Anterior cingulate cortex (tissue), 58 donors: ENCODE results near the gene LCP2.

Experiments
- DNase-seq, 58 donors: peaks; one replicate each; lab custom pipeline; 2025; lab: John Stamatoyannopoulos, UW

The LCP2 gene

GRCh38 chr5:170225326-170226128, 72.0 kb downstream of the LCP2 start:
- peak in 51 of 58 donors; percentile 23 to 86 (median 63) for DNase-seq

- DNase-seq = no peak
These were observed 73.7 kb downstream of the LCP2 start for GRCh38 chr5:170223906-170224305.

- no peak for DNase-seq
These were observed 74.2 kb downstream of the LCP2 start for GRCh38 chr5:170223360-170223759.

- peak in 17 of 58 donors; percentile 2 to 74 (median 25) for DNase-seq
These were observed 76.2 kb downstream of the LCP2 start for GRCh38 chr5:170221327-170221741.

GRCh38 chr5:170220191-170220590, 77.4 kb downstream of the LCP2 start:
- DNase-seq = no peak

GRCh38 chr5:170219615-170220014, 78.0 kb downstream of the LCP2 start:
- DNase-seq = peak in 5 of 58 donors; percentile 12 to 60 (median 22)

GRCh38 chr5:170218726-170219125, 78.9 kb downstream of the LCP2 start:
- DNase-seq = peak in 27 of 58 donors; percentile 9 to 69 (median 32)

- no peak for DNase-seq
These were observed 79.7 kb downstream of the LCP2 start for GRCh38 chr5:170217831-170218230.

- peak in 19 of 58 donors; percentile 5 to 68 (median 21) for DNase-seq
These were observed 81.2 kb downstream of the LCP2 start for GRCh38 chr5:170216257-170216864.

GRCh38 chr5:170211575-170212334, 85.8 kb downstream of the LCP2 start:
- DNase-seq = no peak

- no peak for DNase-seq
These were observed 90.6 kb downstream of the LCP2 start for GRCh38 chr5:170206958-170207357.

- no peak for DNase-seq
These were observed 91.4 kb downstream of the LCP2 start for GRCh38 chr5:170206216-170206615.

GRCh38 chr5:170204202-170204601, 93.4 kb downstream of the LCP2 start:
- DNase-seq = no peak

GRCh38 chr5:170202117-170202516, 95.5 kb downstream of the LCP2 start:
- DNase-seq = no peak

- no peak for DNase-seq
These were observed 96.3 kb downstream of the LCP2 start for GRCh38 chr5:170201311-170201710.

- DNase-seq = no peak
These were observed 96.7 kb downstream of the LCP2 start for GRCh38 chr5:170200876-170201275.
